BJ (cell line): ENCODE data around the gene DRAP1. TPM values are rescaled to one million over a fixed set of nuclear protein-coding genes. Genes with fewer than 3 reads are reported as not detected.

Experiments
- CTCF ChIA-PET: fragments of 350-600 bp; formaldehyde crosslinking; extraction: SDS; loops from one replicate; lab custom pipeline; 2021; ENCODE audit warnings: antibody characterized with exemption, inconsistent platforms; lab: Yijun Ruan, JAX
- POLR2A ChIA-PET: fragments of 300-600 bp; sonication (Branson Sonifier 250); formaldehyde crosslinking; extraction: SDS; loops from one replicate; lab custom pipeline; 2021; ENCODE audit warnings: antibody characterized with exemption; lab: Charles Lee
- DNase-seq: peaks from one replicate; pipeline ENCODE4 v3.0.0-alpha.2; 2011; ENCODE audit warnings: low read depth
- H3K27me3 ChIP-seq: 2 replicates; pipeline ENCODE4 v1.6.0; 2011; ENCODE audit warnings: low read length; ENCODE audit not compliant: control insufficient read depth, insufficient read depth
- H3K36me3 ChIP-seq: 2 replicates; pipeline ENCODE4 v1.5.1; 2011; ENCODE audit warnings: low read length; ENCODE audit not compliant: control insufficient read depth, insufficient read depth
- H3K4me3 ChIP-seq: 2 replicates; pipeline ENCODE4 v1.5.1; 2011; ENCODE audit warnings: low read depth, mild to moderate bottlenecking, control low read depth, low read length
- polyA plus RNA-seq: library from polyadenylated mRNA; depleted of rRNA; stranded (reverse); fragments of >200 nt; gene quantifications from 2 replicates; pipeline ENCODE4 v1.2.3, GENCODE V29; 2011
- TF ChIP-seq, protein P1 (sequence below): IDR thresholded peaks from 2 replicates; pipeline ENCODE4 v1.5.1; 2011; ENCODE audit warnings: low read depth, mild to moderate bottlenecking, control low read depth, inconsistent platforms, low read length, moderate library complexity; ENCODE audit not compliant: insufficient read depth

DRAP1 gene
- polyA plus RNA-seq, 1 experiment = 137 TPM

DNA sequence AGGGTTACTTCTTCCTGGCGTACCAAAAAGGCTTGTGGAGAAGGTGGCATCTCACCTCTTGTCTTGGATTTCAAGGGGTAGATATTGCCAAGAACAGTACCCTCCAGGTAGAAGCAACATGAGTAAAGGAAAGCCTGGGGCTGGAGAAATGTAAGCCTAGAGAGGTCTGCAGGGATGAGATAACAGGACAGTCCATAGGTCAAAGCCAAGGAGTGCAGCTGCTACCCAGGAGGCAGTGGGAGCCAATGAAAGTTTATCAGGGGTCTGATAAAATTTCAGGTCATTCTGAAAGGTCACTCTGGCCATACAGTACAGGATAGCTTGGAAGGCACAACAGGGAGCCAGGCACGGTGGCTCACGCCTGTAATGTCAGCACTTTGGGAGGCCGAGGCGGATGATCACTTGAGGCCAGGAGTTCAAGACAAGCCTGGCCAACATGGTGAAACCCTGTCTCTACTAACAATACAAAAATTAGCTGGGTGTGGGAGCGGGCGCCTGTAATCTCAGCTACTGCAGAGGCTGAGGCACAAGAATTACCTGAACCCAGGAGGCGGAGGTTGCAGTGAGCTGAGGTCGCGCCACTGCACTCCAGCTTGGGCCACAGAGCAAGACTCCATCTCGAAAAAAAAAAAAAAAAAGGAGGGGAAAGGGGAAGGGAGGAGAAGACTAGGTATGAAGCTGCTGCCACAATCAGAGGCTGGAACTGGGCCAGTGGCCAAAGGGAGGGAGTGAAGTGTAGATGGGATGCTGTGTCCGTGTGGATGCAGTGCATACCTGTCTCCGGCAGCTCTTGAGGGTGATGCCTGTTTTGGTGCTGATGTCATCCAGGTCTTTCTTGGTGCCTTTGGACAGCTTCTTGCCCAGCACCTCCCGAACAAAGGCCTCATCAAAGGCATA lies 32.2 kb upstream of the DRAP1 start:
- Histone ChIP-seq H3K4me3 (peak overlapping the region; percentile 78), H3K27me3 (no peaks in the 10 kb centered on the region), H3K36me3 (peaks cover 26% of the 10 kb centered on the region)
- ChIA-PET POLR2A (no interaction called here), CTCF (interaction anchor here (0.7 to 11.7 kb wide), 17 partner anchors 9 to 176 kb away, joined by 3 to 130 read pairs (median 9); partner anchors contain the start of genes C11orf68, CFL1, CTSW and FOSL1)
- TF ChIP-seq, protein P1, sequence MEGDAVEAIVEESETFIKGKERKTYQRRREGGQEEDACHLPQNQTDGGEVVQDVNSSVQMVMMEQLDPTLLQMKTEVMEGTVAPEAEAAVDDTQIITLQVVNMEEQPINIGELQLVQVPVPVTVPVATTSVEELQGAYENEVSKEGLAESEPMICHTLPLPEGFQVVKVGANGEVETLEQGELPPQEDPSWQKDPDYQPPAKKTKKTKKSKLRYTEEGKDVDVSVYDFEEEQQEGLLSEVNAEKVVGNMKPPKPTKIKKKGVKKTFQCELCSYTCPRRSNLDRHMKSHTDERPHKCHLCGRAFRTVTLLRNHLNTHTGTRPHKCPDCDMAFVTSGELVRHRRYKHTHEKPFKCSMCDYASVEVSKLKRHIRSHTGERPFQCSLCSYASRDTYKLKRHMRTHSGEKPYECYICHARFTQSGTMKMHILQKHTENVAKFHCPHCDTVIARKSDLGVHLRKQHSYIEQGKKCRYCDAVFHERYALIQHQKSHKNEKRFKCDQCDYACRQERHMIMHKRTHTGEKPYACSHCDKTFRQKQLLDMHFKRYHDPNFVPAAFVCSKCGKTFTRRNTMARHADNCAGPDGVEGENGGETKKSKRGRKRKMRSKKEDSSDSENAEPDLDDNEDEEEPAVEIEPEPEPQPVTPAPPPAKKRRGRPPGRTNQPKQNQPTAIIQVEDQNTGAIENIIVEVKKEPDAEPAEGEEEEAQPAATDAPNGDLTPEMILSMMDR = no peak
- DNase-seq = no peak

DNA sequence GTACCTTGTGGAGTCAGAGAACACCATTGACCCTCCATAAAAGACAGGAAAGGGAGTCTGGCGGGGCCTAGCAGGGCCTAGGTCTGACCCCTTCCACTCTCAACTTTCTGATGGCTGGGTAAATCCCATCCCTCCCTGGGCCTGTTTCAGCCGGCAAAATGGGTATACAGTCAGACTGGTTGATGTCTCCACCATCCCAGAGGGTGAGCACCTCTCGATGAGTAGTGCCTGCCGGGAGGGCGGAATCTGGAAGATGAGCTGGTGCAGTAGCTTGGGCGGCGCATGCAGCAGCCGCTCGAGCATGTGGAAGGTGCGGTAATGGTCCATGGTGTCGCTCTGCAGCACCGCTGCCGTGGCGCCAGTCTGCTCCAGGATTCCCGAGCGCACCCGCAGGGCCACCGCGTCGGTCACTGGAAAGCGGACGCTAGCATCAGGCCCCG lies 31.5 kb upstream of the DRAP1 start:
- TF ChIP-seq, protein P1 = no peak
- DNase-seq = no peak
- Histone ChIP-seq H3K4me3 (peak overlapping the region; percentile 78), H3K27me3 (no peaks in the 10 kb centered on the region), H3K36me3 (peaks cover 25% of the 10 kb centered on the region)
- ChIA-PET POLR2A (interaction anchor here (0.6 to 1.0 kb wide), 14 partner anchors 11 to 239 kb away, joined by 3 to 19 read pairs (median 8); partner anchors contain the start of gene EFEMP2), CTCF (interaction anchor here (0.6 to 11.7 kb wide), 30 partner anchors 9 to 394 kb away, joined by 3 to 130 read pairs (median 7); partner anchors contain the start of genes C11orf68, CFL1, CTSW and FOSL1)

DNA sequence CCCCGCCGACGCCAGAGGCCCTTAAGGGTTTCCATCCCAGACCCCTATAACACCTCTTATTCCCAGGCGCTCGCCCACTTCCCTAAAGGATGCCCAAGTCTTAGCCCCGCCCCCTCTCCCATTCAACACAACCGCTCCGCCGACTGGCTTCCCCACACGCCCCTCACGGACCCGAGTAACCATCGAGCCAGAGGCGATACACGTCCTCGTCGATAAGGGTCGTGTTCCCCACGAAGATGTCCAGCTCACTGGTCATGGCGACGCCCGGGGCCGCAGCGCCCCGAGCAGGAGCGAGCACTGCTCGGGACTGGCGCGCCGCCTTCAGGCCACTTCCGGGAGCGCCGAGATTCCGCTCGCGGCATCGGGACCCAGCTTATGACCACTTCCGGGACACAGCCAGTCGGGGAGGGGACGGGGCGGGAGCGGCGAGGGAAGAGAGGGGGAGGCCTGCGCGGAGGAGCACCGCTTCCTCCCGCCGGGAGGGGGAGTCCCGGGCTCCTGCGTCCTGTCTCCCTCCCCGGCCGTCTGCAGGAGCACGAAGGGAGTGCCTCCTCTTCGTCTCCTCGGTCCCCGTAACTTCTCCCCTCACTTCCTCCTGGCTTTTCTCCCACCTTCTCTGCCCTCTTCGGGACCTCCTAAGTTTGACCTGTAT lies 30.9 kb upstream of the DRAP1 start, which contains the start of gene FIBP:
FIBP (minus strand) TSS at position 309 of the 652 bp plus-strand sequence; CDS start at position 256, 53 bp downstream.
- ChIA-PET POLR2A (interaction anchor here (0.6 to 1.0 kb wide), 15 partner anchors 10 to 238 kb away, joined by 3 to 19 read pairs (median 8); partner anchors contain the start of gene EFEMP2), CTCF (interaction anchor here (0.6 to 11.7 kb wide), 30 partner anchors 8 to 394 kb away, joined by 3 to 130 read pairs (median 6); partner anchors contain the start of genes C11orf68, CFL1, CTSW and FOSL1)
- TF ChIP-seq, protein P1 = peak; percentile 92
- DNase-seq = peak; percentile 84
- no peaks in the 10 kb centered on the region for H3K27me3 ChIP-seq
- H3K36me3 ChIP-seq = peaks cover 26% of the 10 kb centered on the region
- H3K4me3 ChIP-seq = peak within 1 kb of the TSS; percentile 78

DNA sequence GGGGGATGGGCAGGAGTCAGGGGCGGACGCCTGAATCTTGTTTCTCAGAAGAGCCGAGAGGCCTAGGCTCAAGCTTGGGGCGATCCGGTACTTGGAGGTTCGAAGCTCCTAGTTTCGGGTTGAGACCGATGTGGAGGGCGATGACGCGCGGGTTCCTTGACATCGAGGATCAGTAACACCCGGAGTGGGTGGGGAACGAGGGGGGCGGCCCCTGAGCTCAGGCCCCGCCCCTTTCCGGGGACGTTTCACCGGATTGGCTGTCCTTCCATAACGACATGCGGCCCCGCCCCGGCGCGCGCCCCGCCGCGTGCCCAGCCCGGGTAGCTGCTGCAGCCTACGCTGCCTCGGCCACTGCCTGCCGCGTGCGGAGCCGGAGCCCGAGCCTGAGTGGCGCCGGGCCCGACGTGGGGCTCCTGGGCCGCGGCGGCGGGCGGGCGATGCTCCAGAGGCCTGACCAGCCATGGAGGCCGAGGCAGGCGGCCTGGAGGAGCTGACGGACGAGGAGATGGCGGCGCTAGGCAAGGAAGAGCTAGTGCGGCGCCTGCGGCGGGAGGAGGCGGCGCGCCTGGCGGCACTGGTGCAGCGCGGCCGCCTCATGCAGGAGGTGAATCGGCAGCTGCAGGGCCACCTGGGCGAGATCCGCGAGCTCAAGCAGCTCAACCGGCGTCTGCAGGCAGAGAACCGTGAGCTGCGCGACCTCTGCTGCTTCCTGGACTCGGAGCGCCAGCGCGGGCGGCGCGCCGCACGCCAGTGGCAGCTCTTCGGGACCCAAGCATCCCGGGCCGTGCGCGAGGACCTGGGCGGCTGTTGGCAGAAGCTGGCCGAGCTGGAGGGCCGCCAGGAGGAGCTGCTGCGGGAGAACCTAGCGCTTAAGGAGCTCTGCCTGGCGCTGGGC lies 28.7 kb upstream of the DRAP1 start, which contains the start of gene CCDC85B:
CCDC85B (plus strand) TSS at position 350 of the 895 bp plus-strand sequence; CDS start at position 461, 111 bp downstream.
- peak within 1 kb of the TSS; percentile 75 for H3K4me3 ChIP-seq
- peaks cover 10% of the 10 kb centered on the region for H3K36me3 ChIP-seq
- ChIA-PET POLR2A (interaction anchor here (0.5 to 2.5 kb wide), 15 partner anchors 8 to 238 kb away, joined by 3 to 19 read pairs (median 5); partner anchors contain the start of genes CFL1, FOSL1 and RELA), CTCF (interaction anchor here (0.6 to 11.7 kb wide), 15 partner anchors 8 to 179 kb away, joined by 3 to 130 read pairs (median 17); partner anchors contain the start of genes AP5B1, C11orf68, CFL1 and FOSL1)
- TF ChIP-seq, protein P1 = no peak
- H3K27me3 ChIP-seq = no peaks in the 10 kb centered on the region
- peak; percentile 84 for DNase-seq
